Spleen (tissue), 11 donors: ENCODE data around the gene PSENEN. TPM values are rescaled to one million over a fixed set of nuclear protein-coding genes. Genes with fewer than 3 reads are reported as not detected.

Experiments used
- DNase-seq: peaks from one replicate; pipeline ENCODE4 v3.0.0-alpha.2; 2020
- H3K27ac ChIP-seq, 8 donors: fragments of 200-600 bp; sonication (generic) in 7 of 8; 1 replicate in 4 of 8; 2 replicates in 4 of 8; pipeline versions ENCODE4 v1.5.0 to v1.8.0; 2016 to 2021; ENCODE audit warnings: inconsistent platforms in 4 of 8, mild to moderate bottlenecking in 4 of 8, moderate library complexity in 1 of 8
- H3K27me3 ChIP-seq, 7 donors: fragments of 200-600 bp; sonication (generic) in 6 of 7; replicated peaks in 1 of 7; 1 replicate in 4 of 7; 2 replicates in 3 of 7; pipeline versions ENCODE4 v1.5.0 to v1.8.0; 2016 to 2021; ENCODE audit warnings: inconsistent platforms in 3 of 7, mild to moderate bottlenecking in 1 of 7
- H3K36me3 ChIP-seq, 6 donors: fragments of 200-600 bp; sonication (generic) in 5 of 6; 1 replicate in 4 of 6; 2 replicates in 2 of 6; pipeline versions ENCODE4 v1.5.0 to v1.8.0; 2016 to 2021; ENCODE audit warnings: inconsistent platforms in 2 of 6
- H3K4me1 ChIP-seq, 6 donors: fragments of 200-600 bp; sonication (generic) in 5 of 6; 1 replicate in 3 of 6; 2 replicates in 3 of 6; pipeline versions ENCODE4 v1.5.0 to v1.8.0; 2016 to 2021; ENCODE audit warnings: inconsistent platforms in 3 of 6
- H3K4me3 ChIP-seq, 8 donors: fragments of 200-600 bp; sonication (generic) in 7 of 8; 1 replicate in 4 of 8; 2 replicates in 4 of 8; pipeline versions ENCODE4 v1.5.0 to v1.8.0; 2016 to 2021; ENCODE audit warnings: inconsistent platforms in 4 of 8, mild to moderate bottlenecking in 4 of 8, moderate library complexity in 2 of 8
- H3K9me3 ChIP-seq, 8 donors: fragments of 200-600 bp; sonication (generic) in 7 of 8; 1 replicate in 4 of 8; 2 replicates in 4 of 8; pipeline versions ENCODE4 v1.5.0 to v1.8.0; 2016 to 2021; ENCODE audit warnings: inconsistent platforms in 4 of 8
- CTCF ChIP-seq, 11 experiments: fragments of 200-600 bp in 7 of 11; fragments of 450-650 bp in 4 of 11; sonication (generic) in 4 of 11; IDR thresholded peaks in 8 of 11; conservative IDR thresholded peaks in 3 of 11; 1 replicate in 7 of 11; 2 replicates in 4 of 11; pipeline versions ENCODE4 v1.4.0 to v1.8.0; 2016 to 2021; ENCODE audit warnings: antibody characterized with exemption in 11 of 11, inconsistent platforms in 4 of 11, mild to moderate bottlenecking in 1 of 11
- POLR2A ChIP-seq, 3 donors: fragments of 450-650 bp; IDR thresholded peaks; one replicate each; pipeline ENCODE4 v1.5.1; 2017; ENCODE audit warnings: antibody characterized with exemption in 3 of 3, mild to moderate bottlenecking in 1 of 3
- POLR2AphosphoS5 ChIP-seq, 3 donors: sonication (generic); formaldehyde crosslinking; IDR thresholded peaks; one replicate each; pipeline ENCODE4 v1.5.1; 2017; ENCODE audit warnings: antibody characterized with exemption in 3 of 3
- WGBS, 5 donors: extraction: QIAGEN DNeasy Blood & Tissue Kit in 3 of 5; methylation state at CpG; one replicate each; pipeline versions ENCODE4 v1.1.5 to v1.1.7; 2013 to 2018; 5-methylcytosine and 5-hydroxymethylcytosine counted together
- intact Hi-C: fragments of 100-400 bp; cut with DNase I; formaldehyde crosslinking; loops from one replicate; pipeline ENCODE4 v1.15.0; 2023; ENCODE audit warnings: low total_unique reads
- polyA plus RNA-seq, 3 donors: library from polyadenylated mRNA; stranded (reverse); fragments of 200-250 nt; gene quantifications; one replicate each; pipeline ENCODE4 v1.2.1, GENCODE V29; 2013
- total RNA-seq, 7 donors: library from RNA; depleted of rRNA in 3 of 7; stranded (reverse); fragments of >200 nt in 3 of 7; fragmentation: NEBNext Ultra II Directional in 4 of 7; extraction: Animal tissue kit (Norgen Biotek cat#: 25700) in 4 of 7; gene quantifications; one replicate each; pipeline versions ENCODE4 v1.1.0 to v1.2.1, GENCODE V29; 2016 to 2021
- donor health status: healthy with polysubstance abuse.
- donor health status: DM: no; HTN: no; CAD: no; lungs with moderate emphysema.
- donor health status: DM: no; HTN: no; CAD: no.
- donor health status: Bipolar disorder and iron deficiency.
- donor health status: healthy.
- donor health status: DM: no; HTN: no; CAD: no.
- donor health status: DM: yes; HTN: yes; CAD: no.

The PSENEN gene
- total and polyA plus RNA-seq, 10 donors, result 37.5 to 71.3 (median 51.0) TPM

DNA sequence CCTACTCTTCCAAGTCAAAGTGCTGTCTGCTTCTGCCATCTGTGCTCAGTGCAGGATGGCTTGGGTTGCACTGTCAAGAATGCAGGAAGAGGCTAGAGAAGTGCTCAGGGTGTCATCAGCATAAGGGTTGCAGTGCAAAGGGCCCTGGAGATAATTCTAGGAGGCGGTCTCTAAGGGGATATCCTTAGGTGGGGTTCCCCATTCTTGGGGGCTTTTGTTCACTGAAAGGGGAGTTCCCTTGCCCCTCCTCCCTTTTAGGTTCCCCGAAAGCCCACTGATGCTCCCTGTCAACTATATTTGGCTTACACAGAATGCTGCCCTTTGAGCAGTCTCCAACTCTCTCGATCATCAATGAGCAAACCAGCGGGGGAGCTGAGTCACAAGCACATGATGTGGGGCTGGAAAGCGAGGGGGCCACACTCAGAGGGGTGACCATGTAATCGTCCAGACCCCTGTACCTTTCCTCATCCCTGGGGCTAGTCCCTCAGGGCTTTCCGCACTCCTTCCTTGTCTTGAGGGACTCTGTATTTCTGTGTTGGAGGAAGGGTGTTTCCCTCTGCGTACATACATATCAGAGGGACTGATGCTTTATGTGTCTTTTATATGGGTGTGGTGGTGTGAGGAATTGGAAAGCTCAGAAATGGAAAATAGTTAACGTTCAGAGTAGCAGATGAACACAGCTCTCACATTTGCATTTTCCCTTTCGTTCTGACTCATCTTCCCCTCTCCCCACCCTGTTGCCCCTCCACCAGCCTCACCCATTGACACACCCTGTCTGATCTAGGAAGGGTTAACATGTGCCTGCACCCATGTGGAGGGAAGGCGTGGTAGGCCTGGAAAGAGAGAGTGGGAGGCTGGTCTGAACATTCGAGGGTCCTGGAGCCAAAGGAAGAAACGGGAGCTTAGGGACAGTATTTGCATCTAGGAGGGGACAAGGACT lies 34.4 kb upstream of the PSENEN start:
- Histone ChIP-seq H3K4me3 (peak overlapping the region in 1 of 8 donors; percentile 17), H3K9me3 (no peaks in the 10 kb centered on the region), H3K27ac (peak overlapping the region in 5 of 8 donors; percentile 7 to 97 (median 80)), H3K36me3 (no peaks in the 10 kb centered on the region), H3K27me3 (no peaks in the 10 kb centered on the region), H3K4me1 (peaks cover 13 to 61% (median 51%) of the 10 kb centered on the region in 6 donors)
- intact Hi-C loops, result loop anchor here (10.0 kb wide), 1 partner anchor 156 kb away; no protein-coding TSS in a partner anchor
- 45 to 67% (median 64%) methylated on average over 13 of the region's 13 CpGs for WGBS, 5 donors
- DNase-seq, result no peak
- TF ChIP-seq POLR2AphosphoS5 (IDR thresholded peaks at IDR 0.05) (no peak), POLR2A (IDR thresholded peaks at IDR 0.05) (no peak), CTCF (IDR thresholded peaks at IDR 0.05 in 8 of 11, conservative IDR thresholded peaks at IDR 0.05 in 3 of 11) (no peak)

DNA sequence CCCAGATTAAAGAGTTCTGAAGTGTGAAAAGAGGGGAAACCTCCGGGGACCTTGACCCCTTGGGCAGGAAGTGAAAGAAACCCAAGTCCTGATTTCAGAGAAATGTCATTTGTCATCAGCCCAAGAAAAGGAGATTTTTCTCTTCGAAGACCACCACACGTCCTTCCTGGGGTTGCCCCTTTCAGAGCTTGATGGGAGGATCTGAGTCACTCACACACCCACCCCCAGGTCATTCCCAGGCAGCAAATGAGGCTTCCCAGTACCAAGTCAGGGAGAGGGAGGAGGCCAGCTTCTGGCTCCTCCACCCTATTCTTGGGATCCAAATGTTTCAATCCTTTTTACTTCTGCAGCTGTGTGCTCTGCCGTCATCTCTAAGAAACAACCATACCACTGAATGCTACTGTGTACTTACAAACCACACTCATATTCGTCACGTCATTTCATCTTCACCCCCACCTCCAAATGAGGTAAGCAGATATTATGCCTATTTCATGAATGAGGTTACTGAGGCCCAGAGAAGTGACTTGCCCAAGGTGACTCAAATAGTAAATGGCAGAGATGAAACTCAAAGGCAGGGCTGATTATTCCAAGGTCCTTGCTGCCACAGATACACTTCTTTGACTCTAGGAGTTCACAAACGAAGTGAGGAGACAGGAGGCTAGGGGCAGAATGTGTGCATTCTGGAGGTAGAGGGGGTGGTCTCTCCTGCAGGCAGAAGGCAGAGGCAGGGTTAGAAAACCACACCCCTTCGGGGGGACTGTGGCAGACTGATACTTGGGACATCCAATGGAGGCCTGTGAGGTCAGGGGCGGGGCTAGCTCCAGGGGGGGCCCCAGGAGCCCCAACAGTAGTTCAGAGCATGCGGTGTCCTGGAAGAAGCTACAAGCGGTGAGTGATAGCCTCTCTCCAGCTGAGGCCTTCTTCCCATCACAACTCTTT lies 32.6 kb upstream of the PSENEN start:
- Histone ChIP-seq H3K4me3 (peak overlapping the region in 3 of 8 donors; percentile 21 to 87 (median 31)), H3K36me3 (no peaks in the 10 kb centered on the region), H3K27me3 (no peaks in the 10 kb centered on the region), H3K27ac (peak overlapping the region in 6 of 8 donors; percentile 21 to 97 (median 72)), H3K4me1 (peaks cover 17 to 72% (median 56%) of the 10 kb centered on the region in 6 donors), H3K9me3 (no peaks in the 10 kb centered on the region)
- intact Hi-C loops, result loop anchor here (10.0 kb wide), 1 partner anchor 158 kb away; no protein-coding TSS in a partner anchor
- 52 to 69% (median 65%) methylated on average over 10 to 11 of the region's 11 CpGs for WGBS, 5 donors
- peak in 1 of 3 donors; percentile 54 for TF ChIP-seq POLR2AphosphoS5 (IDR thresholded peaks at IDR 0.05)
- TF ChIP-seq POLR2A (IDR thresholded peaks at IDR 0.05), result no peak
- TF ChIP-seq CTCF (IDR thresholded peaks at IDR 0.05 in 8 of 11, conservative IDR thresholded peaks at IDR 0.05 in 3 of 11), result no peak
- no peak for DNase-seq

- peaks cover 17 to 74% (median 58%) of the 10 kb centered on the region in 6 donors for H3K4me1 ChIP-seq
- no peaks in the 10 kb centered on the region for H3K36me3 ChIP-seq
- no peak for TF ChIP-seq CTCF (IDR thresholded peaks at IDR 0.05 in 8 of 11, conservative IDR thresholded peaks at IDR 0.05 in 3 of 11)
- peak in 1 of 3 donors; percentile 0 for TF ChIP-seq POLR2AphosphoS5 (IDR thresholded peaks at IDR 0.05)
- TF ChIP-seq POLR2A (IDR thresholded peaks at IDR 0.05), result no peak
- H3K4me3 ChIP-seq, result peak overlapping the region in 3 of 8 donors; percentile 21 to 87 (median 31)
- peak overlapping the region in 6 of 8 donors; percentile 21 to 97 (median 72) for H3K27ac ChIP-seq
- intact Hi-C loops, result loop anchor here (10.0 kb wide), 1 partner anchor 159 kb away; no protein-coding TSS in a partner anchor
- WGBS, 5 donors, result 50 to 68% (median 62%) methylated on average over 2 of the region's 2 CpGs
- H3K9me3 ChIP-seq, result no peaks in the 10 kb centered on the region
- H3K27me3 ChIP-seq, result no peaks in the 10 kb centered on the region
- DNase-seq, result no peak
Measured at GRCh38 chr19:35713506-35713850, 32.0 kb upstream of the PSENEN start.
